CD4-positive, alpha-beta T cell treated with Interferon alpha-2 for 1 hour (primary cell): ENCODE measurements around the gene PCMTD2.
"Not testable (repeated sequence)": the region's sequence is repeated elsewhere in the genome, so short reads cannot be mapped to it uniquely, and the experiment has no call there.

Source experiments
- DNase-seq, 2 donors: peaks; one replicate each; pipeline ENCODE4 v3.0.0-alpha.2; 2020 to 2022

PCMTD2 gene

DNA sequence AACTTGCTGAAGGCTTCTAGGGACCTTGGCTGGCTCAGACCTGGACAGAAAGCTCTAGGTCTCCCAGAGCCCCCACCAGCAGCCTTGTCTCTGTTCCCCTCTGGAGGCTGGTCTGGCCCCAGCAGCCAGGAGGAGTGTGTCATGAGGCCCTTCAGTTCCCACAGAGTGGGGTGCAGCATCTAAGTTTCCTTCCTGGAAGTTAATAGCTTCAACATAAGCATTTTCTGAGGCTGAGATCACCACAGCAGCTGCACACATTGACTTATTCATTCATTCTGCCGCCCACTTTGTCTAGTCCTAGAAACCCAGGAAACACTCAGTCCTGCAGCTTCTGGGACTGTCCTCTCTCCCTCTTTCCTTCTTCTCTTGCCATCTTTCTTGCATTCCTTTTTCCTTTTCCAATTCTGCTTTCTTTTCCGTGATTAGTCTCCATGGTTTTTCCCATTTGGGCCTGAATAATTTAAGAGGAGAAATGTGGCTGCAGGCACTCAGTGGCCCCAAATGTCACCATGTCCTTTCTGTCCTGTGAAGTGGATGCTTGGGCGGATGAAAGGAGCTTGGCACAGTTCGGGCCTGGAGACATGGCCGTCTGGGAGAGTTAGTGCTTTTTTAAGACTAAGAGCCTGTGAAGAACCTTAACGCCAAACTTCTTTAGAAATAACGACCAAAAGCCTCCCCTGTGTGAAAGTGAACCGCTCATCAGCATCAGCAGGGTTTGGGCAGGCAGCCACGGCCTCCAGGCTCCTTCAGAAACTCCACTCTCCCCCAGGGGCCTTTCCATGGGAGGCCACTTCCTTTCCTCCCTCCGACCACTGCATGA, 31.0 kb upstream of the PCMTD2 start:
- no peak for DNase-seq

DNA sequence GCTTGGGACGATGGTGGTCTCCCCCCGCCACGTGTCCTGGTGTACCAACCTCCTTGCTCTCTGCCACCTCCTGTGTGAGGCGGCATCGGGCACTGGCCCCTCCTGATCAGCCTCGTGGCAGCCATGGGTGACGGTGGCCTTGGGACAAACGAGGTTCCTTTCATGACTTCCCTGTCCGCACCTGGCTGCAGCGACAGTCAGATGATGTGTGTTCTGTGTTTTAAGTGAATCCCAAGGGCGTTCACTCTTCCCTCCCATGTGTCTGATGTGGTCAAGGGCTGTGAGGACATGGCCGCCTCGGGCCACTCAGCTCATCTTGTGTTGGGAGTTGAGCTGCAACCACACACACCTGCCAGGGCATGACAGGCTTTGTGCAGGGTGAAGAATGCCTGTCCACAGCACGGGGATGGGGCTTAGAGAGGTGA, 30.4 kb upstream of the PCMTD2 start:
- no peak for DNase-seq

DNA sequence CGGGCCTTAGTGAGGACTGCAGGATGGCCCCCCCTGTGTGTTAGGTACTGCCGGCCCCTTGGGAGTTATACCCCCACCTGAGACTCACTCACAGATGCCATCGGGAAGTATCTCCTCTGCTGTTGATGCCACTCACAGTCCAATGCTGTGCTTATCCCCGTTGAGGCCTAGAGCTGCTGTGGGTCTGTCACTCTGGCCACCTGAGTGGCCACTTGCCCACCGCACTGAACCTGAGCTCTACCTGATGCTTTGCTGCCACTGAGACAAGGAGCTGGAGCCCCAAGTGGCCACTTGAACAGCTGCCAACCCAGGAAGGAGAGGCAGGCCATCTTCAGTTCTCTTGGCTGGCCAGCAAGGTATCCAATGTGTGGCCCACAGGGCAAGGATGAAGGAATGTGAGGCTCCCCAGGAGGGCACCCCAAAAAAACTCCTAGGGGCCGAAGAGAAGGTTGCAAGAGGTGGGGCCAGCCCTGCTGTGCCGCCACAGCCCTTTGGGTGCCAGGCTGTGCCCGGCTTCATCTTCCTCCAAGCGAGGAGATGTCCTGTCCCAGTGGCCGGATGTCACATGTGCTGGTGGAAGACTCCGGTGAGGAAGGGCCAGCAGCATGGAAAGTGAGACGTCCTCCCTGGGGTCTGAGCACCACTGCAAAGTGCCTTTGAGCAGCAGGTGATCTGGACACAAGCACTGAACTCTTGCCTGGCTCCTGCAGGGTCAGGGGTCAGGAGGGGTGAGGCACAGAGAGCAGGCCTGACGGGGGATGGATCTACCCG, 29.5 kb upstream of the PCMTD2 start:
- no peak for DNase-seq

DNA sequence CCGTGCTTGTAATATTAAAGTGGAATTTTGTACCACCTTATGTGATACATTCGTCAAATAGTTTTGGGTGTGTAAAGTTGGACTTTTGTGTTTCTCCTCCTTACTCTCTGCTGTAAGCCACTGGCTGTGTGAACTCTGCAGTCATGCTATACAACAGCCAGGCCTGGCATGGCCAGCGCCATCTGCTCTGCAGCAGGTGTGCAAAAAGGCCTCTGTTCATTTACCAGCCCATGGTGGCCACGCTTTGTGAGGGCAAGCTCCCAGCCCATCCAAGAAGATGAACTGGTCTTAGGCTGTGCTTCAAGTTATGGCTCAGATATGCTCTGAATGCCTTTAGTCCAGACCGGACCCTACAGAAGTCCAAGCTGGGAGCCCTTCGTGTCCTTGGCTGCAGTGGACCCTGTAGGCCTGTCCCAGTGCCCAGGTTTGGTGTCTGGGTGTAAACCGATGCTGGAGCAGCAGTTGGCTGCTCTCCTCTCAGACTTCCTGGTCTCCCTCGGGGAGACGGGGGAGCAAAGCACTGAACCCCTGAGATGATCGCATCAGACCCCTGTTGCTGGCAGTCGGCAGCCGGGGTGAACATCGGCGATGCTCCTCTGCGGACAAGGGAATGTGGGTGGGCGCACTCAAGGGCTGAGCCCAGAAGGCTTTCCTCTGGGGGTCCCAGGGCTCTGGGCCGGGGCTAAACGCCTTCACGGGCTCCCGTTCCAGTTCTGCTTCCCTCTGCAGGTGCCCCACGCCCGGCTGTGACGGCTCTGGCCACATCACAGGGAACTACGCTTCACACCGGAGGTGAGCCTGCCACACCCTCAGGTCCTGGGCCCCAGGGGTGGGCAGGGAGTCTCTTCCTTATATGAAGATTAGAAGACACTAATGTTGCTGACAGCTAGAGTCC, 28.6 kb upstream of the PCMTD2 start:
- peak; percentile 21 to 54 for DNase-seq

DNA sequence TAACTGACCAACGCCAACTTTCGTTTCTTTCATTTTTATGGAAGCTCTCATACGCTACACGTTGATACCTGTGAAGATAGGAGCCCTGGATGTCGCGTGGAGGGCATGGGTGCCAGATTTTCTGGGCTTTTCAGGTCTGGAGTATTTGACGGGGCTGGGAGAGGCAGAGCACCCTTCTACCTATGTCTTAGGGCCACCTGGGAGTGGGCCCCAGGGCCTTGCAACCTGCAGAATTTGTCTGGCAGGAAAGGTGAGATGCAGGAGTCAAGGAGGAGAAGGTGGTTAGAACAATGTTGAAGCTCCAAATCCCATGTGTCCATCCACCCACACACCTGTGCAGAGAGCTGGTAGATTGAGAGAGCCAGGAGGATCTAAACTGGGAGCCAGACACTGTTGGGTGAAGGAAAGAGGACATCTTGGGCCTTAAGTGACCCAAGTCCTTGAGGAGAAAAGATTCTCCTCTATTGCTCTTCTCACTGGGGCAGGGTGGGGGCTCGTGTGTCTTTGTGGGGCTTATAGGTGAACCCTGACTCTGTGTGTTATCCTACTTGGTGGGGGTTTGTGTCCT, 27.4 kb upstream of the PCMTD2 start:
- no peak for DNase-seq

DNA sequence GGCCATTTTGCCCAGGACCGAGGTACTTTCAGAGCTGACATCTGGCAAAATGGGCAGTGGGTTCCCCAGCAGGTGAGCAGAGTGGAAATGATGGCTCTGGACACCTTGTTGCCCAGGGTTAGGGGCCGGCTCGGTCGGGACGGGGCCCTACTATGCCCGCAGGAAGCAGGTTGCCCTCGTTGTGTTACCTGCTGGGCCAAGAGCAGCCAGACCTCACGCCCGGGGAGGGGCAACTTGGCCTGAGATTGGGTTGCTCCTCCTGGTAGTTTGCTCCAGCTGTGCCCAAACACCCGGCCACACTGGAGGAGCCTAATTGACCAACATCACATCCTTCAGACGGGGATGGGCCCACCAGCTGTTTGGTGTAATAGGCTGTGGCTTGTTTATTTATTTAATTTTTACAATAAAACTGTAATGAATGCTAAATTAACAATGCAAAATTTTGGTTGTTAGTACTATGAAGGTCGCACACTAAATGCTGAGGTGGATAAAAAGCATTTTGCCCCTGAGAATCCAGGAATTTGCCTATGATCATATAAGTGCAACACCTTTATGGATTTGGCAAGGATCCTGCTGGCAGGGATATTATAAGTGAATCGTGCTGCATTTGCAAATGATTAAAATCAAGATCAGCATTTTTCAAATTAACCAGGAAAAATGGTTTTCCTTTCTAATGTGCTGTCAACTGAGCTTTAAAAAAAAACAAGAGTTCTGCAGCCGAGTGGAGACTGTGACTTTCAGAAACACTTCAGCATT, 26.6 kb upstream of the PCMTD2 start:
- DNase-seq, result no peak

DNA sequence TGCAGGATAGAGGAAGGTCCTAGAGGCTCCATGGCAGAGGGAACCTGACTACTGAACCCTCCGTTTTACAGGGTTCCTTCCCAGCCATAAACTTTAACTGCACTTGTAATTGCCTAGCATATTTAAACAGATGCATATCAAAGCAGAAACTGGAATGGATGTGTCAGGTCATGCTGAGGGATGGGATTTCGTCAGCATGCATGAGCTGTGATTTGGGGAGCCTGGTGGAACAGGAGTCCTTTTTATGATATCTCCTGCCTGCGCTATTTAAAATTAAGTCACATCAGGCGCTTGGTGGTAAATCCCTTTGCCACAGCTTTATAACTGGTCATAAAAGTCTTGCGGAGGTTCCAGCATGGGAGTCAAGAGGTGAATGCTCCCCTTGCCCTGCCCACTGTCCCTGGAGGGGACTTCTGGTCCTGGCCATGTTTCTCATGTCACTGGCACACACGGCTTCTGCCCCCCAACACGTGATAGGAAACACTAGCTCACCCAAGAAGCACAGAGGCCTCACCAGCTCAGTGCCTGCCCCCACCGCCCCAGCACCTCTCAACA, 26.0 kb upstream of the PCMTD2 start:
- DNase-seq, result no peak

DNA sequence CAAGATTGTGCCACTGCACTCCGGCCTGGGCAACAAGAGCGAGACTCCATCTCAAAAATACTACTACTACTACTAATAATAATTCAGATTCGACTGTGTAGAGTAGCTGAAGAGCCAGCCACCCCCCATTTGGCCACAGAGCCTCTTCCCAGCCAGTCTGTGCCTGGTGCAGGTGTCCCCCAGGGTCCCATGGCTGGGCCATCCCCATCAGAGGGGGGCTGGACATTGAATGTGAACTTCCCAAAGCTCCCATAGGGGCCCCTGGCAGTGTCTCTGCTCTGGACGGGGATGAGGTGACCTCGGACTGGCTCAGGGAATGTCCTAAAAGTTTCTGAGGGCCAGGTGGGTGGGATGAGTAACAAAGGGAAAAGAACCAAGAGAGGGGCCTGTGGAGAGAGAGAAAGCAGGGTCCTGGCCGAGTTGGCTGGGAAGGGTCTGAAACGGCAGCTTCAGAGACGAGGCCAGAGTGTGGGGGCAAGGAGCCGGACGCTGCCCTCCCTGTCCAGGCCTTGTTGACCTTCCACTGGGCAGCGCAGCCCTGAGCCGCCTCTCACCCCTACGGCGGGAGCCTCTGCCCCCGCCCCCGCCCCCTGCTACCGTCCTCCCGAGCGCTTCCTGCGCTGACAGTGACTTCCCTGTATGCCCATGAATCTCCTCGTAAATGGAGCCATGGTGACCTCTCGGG, 24.9 kb upstream of the PCMTD2 start:
- DNase-seq, result no peak

DNA sequence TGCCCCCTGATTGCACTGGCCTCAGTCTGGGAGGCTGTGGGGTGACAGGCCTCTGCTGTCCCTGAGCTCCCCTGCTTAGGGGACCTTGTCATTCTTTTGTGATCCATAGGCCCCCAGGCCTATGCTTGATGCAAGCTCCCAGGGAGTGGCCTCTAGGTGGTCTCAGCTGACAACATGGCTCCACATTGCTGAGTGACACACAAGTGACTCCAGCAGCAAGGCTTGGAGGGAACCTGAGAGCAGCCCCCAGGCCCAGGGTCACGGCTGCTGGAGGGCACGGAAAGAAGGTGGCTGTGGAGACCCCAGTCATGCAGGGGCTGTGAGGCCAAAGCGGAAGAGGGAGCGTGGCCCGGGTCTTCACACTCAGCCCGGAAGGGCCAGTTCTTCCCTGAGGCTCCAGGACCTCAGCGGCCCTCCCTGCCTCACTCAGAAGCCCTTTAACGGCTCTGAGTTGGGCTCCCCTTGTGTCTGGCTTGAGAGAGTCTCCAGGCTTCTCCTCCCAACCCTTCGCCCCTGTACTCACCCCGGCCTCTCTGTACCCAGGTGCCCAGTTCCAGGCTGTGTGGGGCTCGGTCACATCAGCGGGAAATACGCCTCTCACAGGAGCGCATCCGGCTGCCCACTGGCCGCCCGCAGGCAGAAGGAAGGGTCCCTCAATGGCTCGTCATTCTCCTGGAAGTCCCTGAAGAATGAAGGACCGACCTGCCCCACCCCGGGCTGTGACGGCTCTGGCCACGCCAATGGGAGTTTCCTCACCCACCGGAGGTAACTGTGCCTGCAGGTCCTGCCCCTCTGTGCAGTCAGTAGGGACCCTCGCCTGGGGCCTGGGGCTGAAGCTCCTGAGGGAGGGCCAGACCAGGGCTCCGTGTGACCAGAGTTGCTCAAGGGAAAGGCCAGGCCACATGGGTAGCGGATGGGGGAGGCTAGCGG, 23.7 kb upstream of the PCMTD2 start:
- no peak for DNase-seq

DNA sequence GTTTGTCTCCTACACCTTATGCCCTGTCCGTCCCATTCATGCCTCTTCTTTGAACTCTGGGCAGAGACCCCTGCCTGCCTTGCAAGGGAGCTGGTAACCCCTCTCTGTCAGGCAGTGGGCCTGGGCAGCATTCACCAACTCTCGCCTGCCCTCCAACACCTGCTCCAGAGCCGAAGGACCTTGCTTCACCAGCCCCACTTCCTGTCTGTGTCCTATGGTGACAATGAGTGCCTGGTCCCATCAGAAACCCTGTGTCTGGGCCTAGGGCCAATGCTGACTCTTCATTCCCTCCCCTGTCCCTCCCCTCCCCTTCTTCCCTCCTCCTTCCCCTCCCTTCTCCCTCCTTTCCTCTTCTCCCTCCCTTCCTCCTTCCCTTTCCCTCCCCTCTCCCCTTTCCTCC, 22.8 kb upstream of the PCMTD2 start:
- no peak for DNase-seq

DNA sequence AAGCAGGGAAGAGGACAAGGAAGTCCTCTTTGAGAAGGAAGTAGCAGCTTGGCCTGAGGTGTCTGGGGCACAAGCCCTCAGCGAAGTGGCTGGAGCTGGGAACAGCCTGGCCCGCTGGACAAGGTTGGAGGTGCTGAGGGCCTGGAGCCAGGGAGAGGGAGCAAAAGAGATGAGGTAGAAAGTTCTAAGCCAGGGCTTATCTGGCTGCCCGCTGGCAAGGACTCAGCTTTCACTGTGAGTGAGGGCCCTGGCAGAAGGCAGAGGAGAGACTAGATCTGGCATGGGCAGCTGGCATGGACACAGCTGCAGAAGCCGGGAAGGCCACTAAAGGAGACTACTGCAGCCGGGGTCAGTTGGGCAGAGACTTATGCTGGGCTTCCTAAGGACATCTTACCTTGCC, 21.8 kb upstream of the PCMTD2 start:
- no peak for DNase-seq

DNA sequence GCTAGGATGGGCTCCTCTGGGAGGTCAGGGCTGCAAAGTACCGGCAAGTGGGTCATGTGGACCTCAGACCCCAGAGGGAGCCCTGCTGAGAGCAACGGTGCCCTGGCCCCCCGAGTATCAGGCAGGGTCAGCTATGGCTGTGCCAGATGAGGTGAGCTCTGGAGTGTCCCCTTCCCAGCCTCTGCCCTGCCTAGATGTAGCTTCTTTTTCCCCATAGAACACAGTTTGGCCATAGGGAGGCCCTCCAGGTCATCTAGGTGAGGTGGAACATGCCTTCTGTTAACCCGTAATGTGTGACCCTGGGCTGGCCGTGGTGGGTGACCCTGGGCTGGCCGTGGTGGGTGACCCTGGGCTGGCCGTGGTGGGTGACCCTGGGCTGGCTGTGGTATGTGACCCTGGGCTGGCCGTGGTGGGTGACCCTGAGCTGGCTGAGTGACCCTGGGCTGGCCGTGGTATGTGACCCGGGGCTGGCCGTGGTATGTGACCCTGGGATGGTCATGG, 21.2 kb upstream of the PCMTD2 start:
- DNase-seq, result no peak

DNA sequence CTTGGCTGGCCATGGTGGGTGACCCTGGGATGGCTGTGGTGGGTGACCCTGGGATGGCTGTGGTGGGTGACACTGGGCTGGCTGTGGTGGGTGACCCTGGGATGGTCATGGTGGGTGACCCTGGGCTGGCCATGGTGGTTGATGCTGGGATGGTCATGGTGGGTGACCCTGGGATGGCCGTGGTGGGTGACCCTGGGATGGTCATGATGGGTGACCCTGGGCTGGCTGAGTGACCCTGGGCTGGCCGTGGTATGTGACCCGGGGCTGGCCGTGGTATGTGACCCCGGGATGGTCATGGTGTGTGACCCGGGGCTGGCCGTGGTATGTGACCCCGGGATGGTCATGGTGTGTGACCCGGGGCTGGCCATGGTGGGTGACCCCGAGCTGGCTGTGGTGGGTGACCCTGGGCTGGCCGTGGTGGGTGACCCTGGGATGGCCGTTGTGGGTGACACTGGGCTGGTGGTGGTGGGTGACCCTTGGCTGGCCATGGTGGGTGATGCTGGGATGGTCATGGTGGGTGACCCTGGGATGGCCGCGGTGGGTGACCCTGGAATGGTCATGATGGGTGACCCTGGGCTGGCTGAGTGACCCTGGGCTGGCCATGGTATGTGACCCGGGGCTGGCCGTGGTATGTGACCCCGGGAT, 20.5 kb upstream of the PCMTD2 start:
- DNase-seq, result not testable (repeated sequence)

DNA sequence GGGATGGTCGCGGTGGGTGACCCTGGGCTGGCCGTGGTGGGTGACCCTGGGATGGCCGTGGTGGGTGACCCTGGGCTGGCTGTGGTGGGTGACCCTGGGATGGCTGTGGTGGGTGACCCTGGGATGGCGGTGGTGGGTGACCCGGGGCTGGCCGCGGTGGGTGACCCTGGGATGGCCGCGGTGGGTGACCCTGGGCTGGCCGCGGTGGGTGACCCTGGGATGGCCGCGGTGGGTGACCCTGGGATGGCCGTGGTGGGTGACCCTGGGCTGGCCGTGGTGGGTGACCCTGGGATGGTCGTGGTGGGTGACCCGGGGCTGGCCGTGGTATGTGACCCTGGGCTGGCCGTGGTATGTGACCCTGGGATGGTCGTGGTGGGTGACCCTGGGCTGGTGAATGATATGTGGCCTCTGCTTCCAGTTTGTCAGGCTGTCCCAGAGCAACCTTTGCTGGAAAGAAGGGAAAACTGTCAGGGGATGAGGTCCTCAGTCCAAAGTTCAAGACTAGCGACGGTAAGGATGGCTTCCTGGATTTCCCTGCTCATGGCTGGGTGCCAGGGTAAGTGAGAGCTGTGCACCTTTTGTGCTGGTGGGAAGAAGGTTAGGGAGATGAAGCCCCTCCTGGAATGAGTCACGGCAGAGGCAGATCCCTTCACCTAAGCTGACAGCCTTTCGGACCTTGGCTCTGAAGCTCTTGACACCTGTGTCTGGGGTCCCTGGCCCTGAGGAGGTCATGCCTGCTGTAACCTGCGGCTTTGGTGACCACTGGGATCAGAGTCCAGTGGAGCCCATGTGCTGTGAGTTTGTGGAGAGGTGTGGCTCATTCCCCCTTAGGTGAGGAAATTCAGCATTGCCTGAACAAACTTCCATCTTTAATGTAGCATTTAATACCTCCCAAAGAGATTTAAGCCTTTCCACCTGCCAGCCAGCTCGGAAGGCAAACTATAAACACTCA, 19.1 kb upstream of the PCMTD2 start:
- no peak for DNase-seq

DNA sequence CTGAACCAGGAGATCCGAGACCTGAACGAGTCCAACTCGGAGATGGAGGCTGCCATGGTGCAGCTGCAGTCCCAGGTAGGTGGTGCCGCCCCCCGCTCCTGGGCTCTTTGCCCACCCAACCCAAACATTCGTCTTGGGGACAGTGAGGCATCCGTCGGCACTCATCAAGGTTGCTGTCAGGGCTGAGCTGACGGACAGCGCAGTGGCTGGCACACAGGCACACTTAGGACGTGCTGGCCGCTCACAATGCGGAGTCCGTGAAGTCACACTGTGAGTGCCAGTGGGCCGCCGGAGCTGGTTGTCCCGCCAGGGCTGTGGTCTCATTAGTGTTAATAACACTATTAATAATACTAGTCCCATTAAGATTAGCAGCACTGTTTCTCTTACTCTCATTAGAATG, 18.2 kb upstream of the PCMTD2 start:
- DNase-seq, result no peak

DNA sequence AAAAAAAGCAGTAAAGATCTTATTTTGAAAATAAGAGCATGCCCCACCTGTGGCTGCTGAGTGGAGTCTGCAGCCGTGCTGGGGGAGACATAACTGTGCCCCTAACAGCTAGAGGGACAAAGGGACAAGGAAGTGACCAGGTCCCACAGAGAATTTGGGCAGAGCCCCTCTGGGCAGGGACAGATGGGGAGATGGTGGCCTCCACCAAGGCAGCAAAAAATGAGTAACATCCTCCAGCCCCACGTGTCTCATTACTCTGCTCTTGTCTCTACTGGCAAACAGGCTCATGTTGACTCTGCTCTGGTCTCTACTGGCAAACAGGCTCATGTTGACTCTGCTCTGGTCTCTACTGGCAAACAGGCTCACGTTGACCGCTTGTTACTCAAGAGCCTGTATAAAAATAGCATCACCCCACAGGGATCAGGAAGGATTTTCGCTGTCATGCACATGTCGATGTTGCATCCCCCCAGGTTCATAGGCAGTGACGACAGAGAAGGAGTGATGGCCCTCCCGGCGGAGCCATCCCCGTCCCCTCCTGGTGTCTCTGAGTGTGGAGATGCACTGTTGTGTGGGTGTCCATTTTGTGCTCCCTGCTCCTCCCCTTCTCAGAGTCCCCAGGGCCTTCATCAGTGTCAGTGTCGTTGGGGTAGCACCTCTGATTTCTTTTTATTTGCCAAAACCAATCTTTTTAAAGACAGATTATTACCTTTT, 17.3 kb upstream of the PCMTD2 start:
- DNase-seq, result no peak

DNA sequence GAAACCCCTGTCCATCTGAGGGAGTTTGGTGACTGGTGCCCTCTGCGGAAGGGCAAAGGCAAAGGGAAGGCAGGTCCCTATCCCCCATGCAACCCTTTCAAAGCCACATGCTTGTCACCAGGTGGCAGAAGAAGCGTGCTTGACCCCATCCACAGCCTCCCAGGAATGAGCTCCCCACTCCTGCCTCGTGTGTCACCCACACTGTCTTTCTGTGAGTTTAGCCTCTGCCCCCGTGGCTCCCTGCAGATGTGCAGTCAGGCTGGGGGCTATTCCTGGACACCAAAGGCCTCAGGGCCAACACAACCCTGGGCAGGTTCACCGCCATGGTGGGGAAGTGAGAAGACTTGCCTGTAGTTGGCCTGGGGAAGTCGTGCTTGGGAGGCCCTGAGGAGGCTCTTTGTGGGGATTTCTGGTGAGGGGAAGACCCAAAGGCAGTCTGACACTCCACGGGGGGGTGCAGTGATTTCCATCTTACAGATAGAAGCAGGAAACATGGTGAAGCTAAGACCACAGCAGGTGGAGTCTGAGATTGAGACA, 16.6 kb upstream of the PCMTD2 start:
- DNase-seq, result no peak
